ENCODE data around the gene FARP2.

GRCh38 chr2:241517297-241517696 lies 161.2 kb downstream of the FARP2 start:
- TF ChIP-seq EP300 (IDR thresholded peaks at IDR 0.05; ENCODE audit: low read depth): no peak
- TF ChIP-seq CTCF (IDR thresholded peaks at IDR 0.05): no peak
- TF ChIP-seq POLR2AphosphoS5 (IDR thresholded peaks at IDR 0.05): no peak
- TF ChIP-seq POLR2A (IDR thresholded peaks at IDR 0.05): no peak
